OCI-LY1 (cell line): Measurements from ENCODE around the gene MINK1.

Experiments used
- CTCF ChIP-seq: fragments of 200-600 bp; sonication (generic), shearing (Covaris generic); IDR thresholded peaks from 2 replicates; pipeline ENCODE4 v1.5.1; 2017; ENCODE audit warnings: mild to moderate bottlenecking, antibody characterized with exemption, low read length, moderate library complexity, mixed read lengths
- EZH2 ChIP-seq: fragments of 200-600 bp; sonication (generic), shearing (Covaris generic); IDR thresholded peaks from 2 replicates; pipeline ENCODE4 v1.8.0; 2017; ENCODE audit warnings: borderline replicate concordance, mixed run types, mild to moderate bottlenecking, antibody characterized with exemption, low read length, moderate library complexity, mixed read lengths

- TF ChIP-seq CTCF (no peak), EZH2 (no peak)
Measured at GRCh38 chr17:4810696-4811290, 22.3 kb upstream of the MINK1 start.
